H1 (cell line): ENCODE measurements around the gene IL21. TPM values are rescaled to one million over a fixed set of nuclear protein-coding genes. Genes with fewer than 3 reads are reported as not detected.

Source experiments
- CTCF ChIA-PET: fragments of 300-600 bp; sonication (Branson Sonifier 250); formaldehyde crosslinking; loops from one replicate; lab custom pipeline; 2021; ENCODE audit not compliant: partially characterized antibody; lab: Charles Lee
- POLR2A ChIA-PET: fragments of 300-600 bp; sonication (Branson Sonifier 250); formaldehyde crosslinking; loops from one replicate; lab custom pipeline; 2021; ENCODE audit warnings: inconsistent platforms; ENCODE audit not compliant: partially characterized antibody; lab: Charles Lee
- DNase-seq, 2 experiments: peaks; one replicate each; pipeline versions ENCODE4 v3.0.0 to v3.0.0-alpha.2; 2010 to 2022; ENCODE audit warnings: low spot score in 2 of 2, low read depth in 1 of 2, mixed read lengths in 1 of 2
- FAIRE-seq: peaks from 2 replicates; lab custom pipeline; 2011; peaks lifted over from hg19 to GRCh38; lab: Jason Lieb, UNC
- H2AFZ ChIP-seq: 2 replicates; pipeline ENCODE4 v1.8.1; 2012; ENCODE audit warnings: low read length, inconsistent platforms
- H2AK5ac ChIP-seq: 2 replicates; pipeline ENCODE4 v1.6.1; 2013; ENCODE audit warnings: low read depth, low read length
- H2BK120ac ChIP-seq: replicated peaks from 2 replicates; pipeline ENCODE3; 2013; ENCODE audit warnings: low read depth, low read length, inconsistent platforms
- H2BK12ac ChIP-seq: 2 replicates; pipeline ENCODE4 v1.6.1; 2013; ENCODE audit warnings: low read depth, low read length
- H2BK15ac ChIP-seq: 2 replicates; pipeline ENCODE4 v1.6.1; 2013; ENCODE audit warnings: low read length
- H2BK20ac ChIP-seq: 2 replicates; pipeline ENCODE4 v1.6.1; 2013; ENCODE audit warnings: low read length
- H2BK5ac ChIP-seq: 2 replicates; pipeline ENCODE4 v1.6.1; 2013; ENCODE audit warnings: low read depth, low read length
- H3K14ac ChIP-seq: 2 replicates; pipeline ENCODE4 v1.6.1; 2013; ENCODE audit warnings: inconsistent platforms; ENCODE audit not compliant: insufficient read length
- H3K18ac ChIP-seq: 2 replicates; pipeline ENCODE4 v1.6.1; 2013; ENCODE audit warnings: low read length; ENCODE audit errors: extremely low read depth
- H3K23ac ChIP-seq: 2 replicates; pipeline ENCODE4 v1.6.1; 2013; ENCODE audit warnings: inconsistent platforms; ENCODE audit not compliant: insufficient read length
- H3K23me2 ChIP-seq: 2 replicates; pipeline ENCODE4 v1.6.1; 2013; ENCODE audit warnings: low read depth, low read length
- H3K27ac ChIP-seq: 2 replicates; pipeline ENCODE4 v1.6.1; 2011; ENCODE audit warnings: low read depth, low read length, inconsistent platforms
- H3K27me3 ChIP-seq, 4 experiments: replicated peaks in 1 of 4; 1 replicate in 1 of 4; 2 replicates in 3 of 4; pipeline versions ENCODE4 v1.6.1 to v1.8.1; 2011 to 2013; ENCODE audit warnings: low read length in 3 of 4, mild to moderate bottlenecking in 3 of 4, inconsistent platforms in 2 of 4, mixed read lengths in 2 of 4, moderate library complexity in 1 of 4; ENCODE audit not compliant: control insufficient read depth in 3 of 4, insufficient read depth in 3 of 4; ENCODE audit errors: extremely low read depth in 1 of 4
- H3K36me3 ChIP-seq, 4 experiments: 2 replicates each; pipeline versions ENCODE4 v1.6.1 to v1.8.1; 2011 to 2013; ENCODE audit warnings: mild to moderate bottlenecking in 4 of 4, low read length in 3 of 4, moderate library complexity in 2 of 4, control low read depth in 1 of 4, inconsistent platforms in 1 of 4; ENCODE audit not compliant: insufficient read depth in 4 of 4, control insufficient read depth in 2 of 4
- H3K4ac ChIP-seq: replicated peaks from 2 replicates; pipeline ENCODE3; 2013; ENCODE audit warnings: low read length, low read depth, mixed read lengths, inconsistent platforms; ENCODE audit not compliant: insufficient read length
- H3K4me1 ChIP-seq, 4 experiments: replicated peaks in 1 of 4; 1 replicate in 1 of 4; 2 replicates in 3 of 4; pipeline versions ENCODE4 v1.6.1 to v1.8.1; 2011 to 2013; ENCODE audit warnings: low read length in 3 of 4, inconsistent platforms in 2 of 4, mixed read lengths in 1 of 4; ENCODE audit not compliant: insufficient read depth in 4 of 4, control insufficient read depth in 3 of 4
- H3K4me2 ChIP-seq, 2 experiments: 2 replicates each; pipeline versions ENCODE4 v1.6.1 to v1.8.1; 2011 to 2013; ENCODE audit warnings: low read depth in 2 of 2, low read length in 2 of 2, control low read depth in 1 of 2, inconsistent platforms in 1 of 2, mild to moderate bottlenecking in 1 of 2; ENCODE audit not compliant: insufficient read depth in 1 of 2
- H3K4me3 ChIP-seq, 4 experiments: fragments of 200-600, 300-600 bp in 1 of 4; sonication (generic), shearing (Covaris generic), sonication (Bioruptor Twin) in 1 of 4; 2 replicates each; pipeline versions ENCODE4 v1.5.1 to v1.8.1; 2011 to 2016; ENCODE audit warnings: low read length in 4 of 4, low read depth in 3 of 4, control low read depth in 2 of 4, inconsistent platforms in 2 of 4, mild to moderate bottlenecking in 2 of 4, mixed read lengths in 1 of 4, moderate library complexity in 1 of 4; ENCODE audit not compliant: insufficient read depth in 2 of 4; ENCODE audit errors: extremely low read depth in 1 of 4
- H3K56ac ChIP-seq: replicated peaks from 2 replicates; pipeline ENCODE3; 2013; ENCODE audit warnings: low read depth, mild to moderate bottlenecking, mixed read lengths, low read length, inconsistent platforms; ENCODE audit not compliant: insufficient read length
- H3K79me1 ChIP-seq: 2 replicates; pipeline ENCODE4 v1.6.1; 2013; ENCODE audit warnings: low read depth, low read length, control low read depth
- H3K79me2 ChIP-seq, 2 experiments: 2 replicates each; pipeline versions ENCODE4 v1.6.1 to v1.8.1; 2012 to 2013; ENCODE audit warnings: low read length in 2 of 2, mild to moderate bottlenecking in 2 of 2, inconsistent platforms in 1 of 2; ENCODE audit not compliant: insufficient read depth in 2 of 2, control insufficient read depth in 1 of 2
- H3K9ac ChIP-seq, 4 experiments: replicated peaks in 1 of 4; 1 replicate in 1 of 4; 2 replicates in 3 of 4; pipeline versions ENCODE4 v1.6.1 to v1.8.1; 2011 to 2013; ENCODE audit warnings: low read depth in 3 of 4, low read length in 3 of 4, control low read depth in 2 of 4, mild to moderate bottlenecking in 2 of 4, moderate library complexity in 2 of 4, inconsistent platforms in 1 of 4; ENCODE audit errors: extremely low read depth in 1 of 4
- H3K9me3 ChIP-seq, 2 experiments: 2 replicates each; pipeline versions ENCODE4 v1.6.1 to v1.8.1; 2012 to 2013; ENCODE audit warnings: mild to moderate bottlenecking in 2 of 2, moderate library complexity in 2 of 2, control low read depth in 1 of 2, inconsistent platforms in 1 of 2, low read depth in 1 of 2, low read length in 1 of 2, mixed read lengths in 1 of 2; ENCODE audit not compliant: insufficient read depth in 2 of 2
- H4K20me1 ChIP-seq, 2 experiments: replicated peaks in 1 of 2; 2 replicates each; pipeline versions ENCODE3 to v1.8.1; 2011 to 2013; ENCODE audit warnings: inconsistent platforms in 2 of 2, low read length in 2 of 2, mild to moderate bottlenecking in 1 of 2; ENCODE audit not compliant: insufficient read depth in 2 of 2, control insufficient read depth in 1 of 2
- H4K5ac ChIP-seq: 2 replicates; pipeline ENCODE4 v1.6.1; 2013; ENCODE audit warnings: low read length, low read depth, mixed read lengths, inconsistent platforms; ENCODE audit not compliant: insufficient read length
- H4K8ac ChIP-seq: 2 replicates; pipeline ENCODE4 v1.8.0; 2013; ENCODE audit warnings: mild to moderate bottlenecking, moderate library complexity, low read length, inconsistent platforms; ENCODE audit not compliant: insufficient read depth; ENCODE audit errors: extremely low read depth
- H4K91ac ChIP-seq: replicated peaks from 2 replicates; pipeline ENCODE3; 2013; ENCODE audit warnings: low read length, mixed read lengths, inconsistent platforms; ENCODE audit not compliant: insufficient read length
- BACH1 ChIP-seq: IDR thresholded peaks from 2 replicates; pipeline ENCODE4 v1.6.1; 2012; ENCODE audit warnings: low read length, improper control_type of control experiment
- CBX8 ChIP-seq: fragments of 300-800, 300-1000 bp; sonication (generic); IDR thresholded peaks from 2 replicates; pipeline ENCODE4 v1.7.1; 2016; ENCODE audit warnings: low read depth, low read length, borderline replicate concordance
- CHD1 ChIP-seq: IDR thresholded peaks from 2 replicates; pipeline ENCODE4 v1.6.1; 2012; ENCODE audit warnings: low read depth, low read length, improper control_type of control experiment
- E2F6 ChIP-seq: IDR thresholded peaks from 2 replicates; pipeline ENCODE4 v1.6.1; 2012; ENCODE audit warnings: inconsistent platforms
- KDM5A ChIP-seq: fragments of 200-600 bp; IDR thresholded peaks from 2 replicates; pipeline ENCODE4 v1.7.1; 2012; ENCODE audit warnings: mild to moderate bottlenecking, low read length, inconsistent platforms, mixed read lengths
- POLR2A ChIP-seq, 2 experiments: IDR thresholded peaks; 1 replicate in 1 of 2; 2 replicates in 1 of 2; pipeline ENCODE4 v1.6.1; 2011; ENCODE audit warnings: low read depth in 2 of 2, low read length in 2 of 2, mild to moderate bottlenecking in 2 of 2; ENCODE audit errors: control extremely low read depth in 1 of 2
- RAD21 ChIP-seq, 2 experiments: IDR thresholded peaks in 1 of 2; conservative IDR thresholded peaks in 1 of 2; 2 replicates each; pipeline ENCODE4 v1.6.1; 2011; ENCODE audit warnings: low read depth in 2 of 2, low read length in 2 of 2, improper control_type of control experiment in 1 of 2, inconsistent platforms in 1 of 2, mild to moderate bottlenecking in 1 of 2, moderate library complexity in 1 of 2
- RFX5 ChIP-seq: IDR thresholded peaks from 2 replicates; pipeline ENCODE4 v1.6.1; 2011; ENCODE audit warnings: low read depth, low read length, improper control_type of control experiment, borderline replicate concordance
- SIX5 ChIP-seq: IDR thresholded peaks from 2 replicates; pipeline ENCODE4 v1.6.1; 2011; ENCODE audit warnings: mild to moderate bottlenecking, low read depth, low read length
- SP1 ChIP-seq: IDR thresholded peaks from 2 replicates; pipeline ENCODE4 v1.6.1; 2011; ENCODE audit warnings: low read depth, low read length
- TAF7 ChIP-seq: optimal IDR thresholded peaks from 2 replicates; pipeline ENCODE3; 2011; ENCODE audit warnings: low read depth, mild to moderate bottlenecking, inconsistent platforms, low read length, moderate library complexity, borderline replicate concordance
- TCF12 ChIP-seq: IDR thresholded peaks from 2 replicates; pipeline ENCODE4 v1.6.1; 2011; ENCODE audit warnings: low read depth, mild to moderate bottlenecking, low read length
- TEAD4 ChIP-seq: IDR thresholded peaks from 2 replicates; pipeline ENCODE4 v1.6.1; 2012; ENCODE audit warnings: low read depth, low read length, inconsistent platforms, mixed read lengths
- WGBS, 2 experiments: shearing (Covaris generic) in 1 of 2; methylation state at CpG; one replicate each; pipeline versions ENCODE4 v1.1.6 to v1.1.7; 2013 to 2015; ENCODE audit warnings: low lambda C conversion rate in 2 of 2, mixed read lengths in 2 of 2, inconsistent platforms in 1 of 2, low coverage in 1 of 2, missing lambda C conversion rate in 1 of 2; ENCODE audit not compliant: insufficient replicate concordance in 2 of 2, insufficient coverage in 1 of 2, insufficient read length in 1 of 2; ENCODE audit errors: extremely low coverage in 1 of 2, missing lambda C conversion rate in 1 of 2; 5-methylcytosine and 5-hydroxymethylcytosine counted together
- polyA plus RNA-seq, 7 experiments: library from polyadenylated mRNA; depleted of rRNA in 3 of 7; stranded (reverse) in 5 of 7; unstranded in 2 of 7; fragments of >200 nt in 5 of 7; fragments of 200-250 nt in 2 of 7; gene quantifications; 1 replicate in 5 of 7; 2 replicates in 1 of 7; 4 replicates in 1 of 7; pipeline versions ENCODE4 v1.2.1 to v1.2.3, GENCODE V29; 2011 to 2013; ENCODE audit warnings: missing spikeins in 2 of 7, mixed read lengths in 2 of 7
- total RNA-seq: library from RNA; stranded (reverse); fragmentation: NEBNext Ultra II Directional; extraction: Animal tissue kit (Norgen Biotek cat#: 25700); gene quantifications from 2 replicates; pipeline ENCODE4 v1.2.1, GENCODE V29; 2021

IL21 gene
- total and polyA plus RNA-seq, 2 of the 8 experiments (the other 6 are each of a cell fraction or from before 2014, with no cell fraction given): not detected

GRCh38 chr4:122614621-122615020, 6.2 kb downstream of the IL21 start:
- Histone ChIP-seq H3K56ac (no peak overlapping the region), H2AK5ac (no peak overlapping the region), H3K36me3 (no peaks in the 10 kb centered on the region), H2BK20ac (no peak overlapping the region), H3K4me1 (peaks cover 2 to 7% (median 5%) of the 10 kb centered on the region in 4 experiments; a peak in 6 of 7 replicates), H3K79me1 (no peaks in the 10 kb centered on the region), H2AFZ (no peak overlapping the region), H3K27me3 (no peaks in the 10 kb centered on the region), H3K9me3 (no peaks in the 10 kb centered on the region), H3K18ac (no peak overlapping the region), H2BK5ac (no peak overlapping the region), H3K27ac (no peak overlapping the region), H4K20me1 (no peaks in the 10 kb centered on the region), H4K5ac (no peak overlapping the region), H3K14ac (no peak overlapping the region), H4K91ac (no peak overlapping the region), H3K23ac (no peak overlapping the region), H3K9ac (no peak overlapping the region), H2BK120ac (no peak overlapping the region), H4K8ac (no peak overlapping the region), H3K79me2 (no peaks in the 10 kb centered on the region), H2BK15ac (no peak overlapping the region), H3K4ac (no peak overlapping the region), H3K23me2 (no peaks in the 10 kb centered on the region), H3K4me3 (no peak overlapping the region), H2BK12ac (no peak overlapping the region), H3K4me2 (no peak overlapping the region)
- ChIA-PET CTCF (interaction anchor here (0.8 to 1.9 kb wide), 3 partner anchors 12 to 103 kb away, joined by 3 to 5 read pairs (median 4); no protein-coding TSS in a partner anchor), POLR2A (no interaction called here)
- FAIRE-seq: no peak
- WGBS, 2 experiments: 100% methylated on average over 1 of the region's 1 CpG; no CpG with 5 or more reads in 1 of the 2 experiments
- no peak for DNase-seq
- TF ChIP-seq E2F6 (no peak), RFX5 (no peak), BACH1 (no peak), KDM5A (no peak), TCF12 (no peak), CBX8 (no peak), POLR2A (IDR thresholded peaks at IDR 0.05; ENCODE audit: control extremely low read depth in 1 of 2, low read depth in 2 of 2, low read length in 2 of 2) (no peak), SP1 (no peak), SIX5 (no peak), TAF7 (no peak), TEAD4 (no peak), CHD1 (no peak), RAD21 (IDR thresholded peaks at IDR 0.05 in 1 of 2, conservative IDR thresholded peaks at IDR 0.05 in 1 of 2; ENCODE audit: low read depth in 2 of 2, low read length in 2 of 2) (no peak)
